Measurements from ENCODE around the gene CNNM4.
A peak's percentile ranks its signal among the peaks of the same experiment; 100 is the strongest.
"Not testable (repeated sequence)": the region's sequence is repeated elsewhere in the genome, so short reads cannot be mapped to it uniquely, and the experiment has no call there.

Gene CNNM4

GRCh38 chr2:96795076-96795475 is 34.4 kb downstream of the CNNM4 start:
- no peak for DNase-seq

- DNase-seq = not testable (repeated sequence)
Measured at GRCh38 chr2:96796497-96796896, 35.8 kb downstream of the CNNM4 start.

GRCh38 chr2:96797066-96797625 is 36.4 kb downstream of the CNNM4 start:
- no peak for DNase-seq

GRCh38 chr2:96798733-96799622 is 38.3 kb downstream of the CNNM4 start:
- DNase-seq = no peak

- DNase-seq = no peak
Measured at GRCh38 chr2:96799623-96799935, 38.9 kb downstream of the CNNM4 start.

- DNase-seq = no peak
Measured at GRCh38 chr2:96800061-96801004, 39.6 kb downstream of the CNNM4 start.

GRCh38 chr2:96801005-96801785 is 40.5 kb downstream of the CNNM4 start:
- DNase-seq = peak; percentile 48

GRCh38 chr2:96801786-96802595 is 41.3 kb downstream of the CNNM4 start:
- no peak for DNase-seq

- no peak for DNase-seq
Measured at GRCh38 chr2:96802721-96803120, 42.0 kb downstream of the CNNM4 start.

GRCh38 chr2:96804986-96805385 is 44.3 kb downstream of the CNNM4 start:
- no peak for DNase-seq

GRCh38 chr2:96805946-96806345 is 45.2 kb downstream of the CNNM4 start:
- not testable (repeated sequence) for DNase-seq

GRCh38 chr2:96806468-96807126 is 45.9 kb downstream of the CNNM4 start:
- DNase-seq = no peak

GRCh38 chr2:96807127-96807471 is 46.4 kb downstream of the CNNM4 start:
- no peak for DNase-seq

GRCh38 chr2:96808176-96808837 is 47.6 kb downstream of the CNNM4 start:
- no peak for DNase-seq

- no peak for DNase-seq
Measured at GRCh38 chr2:96809216-96809882, 48.6 kb downstream of the CNNM4 start.

GRCh38 chr2:96809951-96810782 is 49.5 kb downstream of the CNNM4 start:
- DNase-seq = no peak

GRCh38 chr2:96810783-96811192 is 50.1 kb downstream of the CNNM4 start:
- no peak for DNase-seq

- DNase-seq = no peak
Measured at GRCh38 chr2:96811917-96812316, 51.2 kb downstream of the CNNM4 start.

- DNase-seq = no peak
Measured at GRCh38 chr2:96813656-96814055, 53.0 kb downstream of the CNNM4 start.
